Fibroblast of mammary gland (primary cell): ENCODE data around the gene CACNB3.
A peak's percentile ranks its signal among the peaks of the same experiment; 100 is the strongest.
"Not testable (repeated sequence)": the region's sequence is repeated elsewhere in the genome, so short reads cannot be mapped to it uniquely, and the experiment has no call there.

Source experiments
- DNase-seq: peaks from one replicate; pipeline ENCODE4 v3.0.0-alpha.2; 2010; ENCODE audit warnings: low read depth
- H3K4me3 ChIP-seq: 2 replicates; pipeline ENCODE4 v1.5.1; 2011; ENCODE audit warnings: low read depth, mild to moderate bottlenecking, low read length, moderate library complexity; ENCODE audit not compliant: control insufficient read depth
- CTCF ChIP-seq: conservative IDR thresholded peaks from 2 replicates; pipeline ENCODE4 v1.5.1; 2011; ENCODE audit warnings: low read depth, low read length, inconsistent platforms; ENCODE audit not compliant: control insufficient read depth, insufficient read depth

CACNB3 gene

GRCh38 chr12:48873096-48873495, 54.8 kb downstream of the CACNB3 start:
- no peak for DNase-seq
- H3K4me3 ChIP-seq = no peak overlapping the region
- TF ChIP-seq CTCF = no peak

- H3K4me3 ChIP-seq, DNase-seq: not testable (repeated sequence)
Measured at GRCh38 chr12:48873534-48873933, 55.2 kb downstream of the CACNB3 start.

- peak; percentile 22 for DNase-seq
- H3K4me3 ChIP-seq = no peak overlapping the region
- TF ChIP-seq CTCF = no peak
Measured at GRCh38 chr12:48875944-48876515, 57.7 kb downstream of the CACNB3 start.
